PFSK-1 (cell line): Measurements from ENCODE around the gene ERI3.

Experiments
- FOXP2 ChIP-seq: optimal IDR thresholded peaks from 2 replicates; pipeline ENCODE3; 2011; ENCODE audit warnings: borderline replicate concordance, control low read depth, inconsistent platforms; ENCODE audit not compliant: insufficient read depth; ENCODE audit errors: extremely low read length, extremely low read depth
- POLR2AphosphoS5 ChIP-seq: IDR thresholded peaks from 2 replicates; pipeline ENCODE4 v1.6.1; 2012; ENCODE audit warnings: low read depth, mild to moderate bottlenecking, control low read depth, low read length, moderate library complexity
- SIN3A ChIP-seq: IDR thresholded peaks from 2 replicates; pipeline ENCODE4 v1.6.1; 2012; ENCODE audit warnings: mild to moderate bottlenecking, low read length, moderate library complexity, borderline replicate concordance; ENCODE audit not compliant: insufficient read depth
- TAF1 ChIP-seq: IDR thresholded peaks from 2 replicates; pipeline ENCODE4 v1.6.1; 2012; ENCODE audit warnings: low read length, control low read depth, borderline replicate concordance; ENCODE audit not compliant: insufficient read depth
- TF ChIP-seq, protein P1 (sequence below), 2 experiments: IDR thresholded peaks; 2 replicates each; pipeline versions ENCODE4 v1.6.1 to v1.8.0; 2011 to 2012; ENCODE audit warnings: low read depth in 2 of 2, low read length in 2 of 2, control low read depth in 1 of 2, inconsistent platforms in 1 of 2, mild to moderate bottlenecking in 1 of 2, moderate library complexity in 1 of 2; ENCODE audit not compliant: insufficient read depth in 1 of 2

The ERI3 gene

DNA sequence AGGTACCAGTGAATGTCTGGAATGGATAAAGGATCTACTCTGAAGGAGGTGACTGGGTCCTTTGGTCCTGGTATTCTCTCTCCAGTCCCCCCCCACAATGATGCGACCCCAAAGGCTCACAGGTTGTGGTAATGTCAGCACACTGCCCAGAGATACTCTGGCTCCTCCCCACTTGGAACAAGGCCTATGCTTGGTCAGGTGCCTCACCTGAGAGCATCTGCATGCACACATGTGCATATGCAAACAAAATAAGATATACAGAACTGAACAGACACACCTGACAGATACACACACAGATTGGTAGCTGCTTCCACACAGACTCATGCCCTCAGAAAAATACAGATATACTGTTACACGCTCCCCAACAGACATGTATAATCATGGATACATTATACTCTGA is 108.3 kb downstream of the ERI3 start:
- TF ChIP-seq TAF1, result no peak
- TF ChIP-seq SIN3A, result no peak
- TF ChIP-seq POLR2AphosphoS5, result no peak
- TF ChIP-seq, protein P1, sequence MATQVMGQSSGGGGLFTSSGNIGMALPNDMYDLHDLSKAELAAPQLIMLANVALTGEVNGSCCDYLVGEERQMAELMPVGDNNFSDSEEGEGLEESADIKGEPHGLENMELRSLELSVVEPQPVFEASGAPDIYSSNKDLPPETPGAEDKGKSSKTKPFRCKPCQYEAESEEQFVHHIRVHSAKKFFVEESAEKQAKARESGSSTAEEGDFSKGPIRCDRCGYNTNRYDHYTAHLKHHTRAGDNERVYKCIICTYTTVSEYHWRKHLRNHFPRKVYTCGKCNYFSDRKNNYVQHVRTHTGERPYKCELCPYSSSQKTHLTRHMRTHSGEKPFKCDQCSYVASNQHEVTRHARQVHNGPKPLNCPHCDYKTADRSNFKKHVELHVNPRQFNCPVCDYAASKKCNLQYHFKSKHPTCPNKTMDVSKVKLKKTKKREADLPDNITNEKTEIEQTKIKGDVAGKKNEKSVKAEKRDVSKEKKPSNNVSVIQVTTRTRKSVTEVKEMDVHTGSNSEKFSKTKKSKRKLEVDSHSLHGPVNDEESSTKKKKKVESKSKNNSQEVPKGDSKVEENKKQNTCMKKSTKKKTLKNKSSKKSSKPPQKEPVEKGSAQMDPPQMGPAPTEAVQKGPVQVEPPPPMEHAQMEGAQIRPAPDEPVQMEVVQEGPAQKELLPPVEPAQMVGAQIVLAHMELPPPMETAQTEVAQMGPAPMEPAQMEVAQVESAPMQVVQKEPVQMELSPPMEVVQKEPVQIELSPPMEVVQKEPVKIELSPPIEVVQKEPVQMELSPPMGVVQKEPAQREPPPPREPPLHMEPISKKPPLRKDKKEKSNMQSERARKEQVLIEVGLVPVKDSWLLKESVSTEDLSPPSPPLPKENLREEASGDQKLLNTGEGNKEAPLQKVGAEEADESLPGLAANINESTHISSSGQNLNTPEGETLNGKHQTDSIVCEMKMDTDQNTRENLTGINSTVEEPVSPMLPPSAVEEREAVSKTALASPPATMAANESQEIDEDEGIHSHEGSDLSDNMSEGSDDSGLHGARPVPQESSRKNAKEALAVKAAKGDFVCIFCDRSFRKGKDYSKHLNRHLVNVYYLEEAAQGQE (IDR thresholded peaks at IDR 0.05; ENCODE audit: insufficient read depth in 1 of 2, low read depth in 2 of 2, low read length in 2 of 2), result no peak
- TF ChIP-seq FOXP2, result no peak

GRCh38 chr1:44244986-44245385 is 110.1 kb downstream of the ERI3 start:
- TF ChIP-seq SIN3A (no peak), TAF1 (no peak), POLR2AphosphoS5 (no peak), FOXP2 (no peak)
- TF ChIP-seq, protein P1 (IDR thresholded peaks at IDR 0.05; ENCODE audit: insufficient read depth in 1 of 2, low read depth in 2 of 2, low read length in 2 of 2), result no peak

GRCh38 chr1:44243782-44244495 is 111.1 kb downstream of the ERI3 start:
- TF ChIP-seq TAF1, result no peak
- TF ChIP-seq FOXP2, result no peak
- TF ChIP-seq SIN3A, result no peak
- TF ChIP-seq POLR2AphosphoS5, result no peak
- TF ChIP-seq, protein P1 (IDR thresholded peaks at IDR 0.05; ENCODE audit: insufficient read depth in 1 of 2, low read depth in 2 of 2, low read length in 2 of 2), result no peak

GRCh38 chr1:44242746-44243145 is 112.3 kb downstream of the ERI3 start:
- TF ChIP-seq, protein P1 (IDR thresholded peaks at IDR 0.05; ENCODE audit: insufficient read depth in 1 of 2, low read depth in 2 of 2, low read length in 2 of 2), result no peak
- no peak for TF ChIP-seq FOXP2
- no peak for TF ChIP-seq SIN3A
- no peak for TF ChIP-seq POLR2AphosphoS5
- TF ChIP-seq TAF1, result no peak
